ENCODE results near the gene PTPRD.

PTPRD gene

DNA sequence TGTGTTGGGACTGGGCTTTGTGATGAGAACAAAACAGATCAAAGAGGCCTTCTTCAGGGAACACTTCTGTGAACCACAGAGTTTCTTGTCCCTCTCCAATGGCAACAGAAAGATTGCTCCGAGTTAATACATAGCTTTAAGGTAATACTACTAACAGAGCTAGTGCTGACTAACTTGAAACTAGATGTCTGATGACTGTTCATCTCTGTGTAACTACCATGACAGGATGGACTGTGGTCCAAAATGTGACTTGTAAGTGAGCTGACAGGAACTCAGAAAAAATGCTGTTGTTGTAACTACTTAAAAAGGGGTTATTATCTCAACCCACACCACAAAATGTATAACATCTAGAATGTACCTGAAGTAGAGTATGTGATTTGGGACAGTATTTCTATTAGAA, 2183.0 kb downstream of the PTPRD start:
- no peaks in the 10 kb centered on the region for H3K4me1 ChIP-seq (ENCODE audit: control insufficient read depth, insufficient read depth, low read length)
- no peaks in the 10 kb centered on the region for H3K9me3 ChIP-seq (ENCODE audit: control insufficient read depth in 2 of 2, low read length in 2 of 2)
- no peak overlapping the region for H3K27ac ChIP-seq (ENCODE audit: low read length)
- no peak overlapping the region for H3K9ac ChIP-seq (ENCODE audit: low read length in 2 of 2)
- no peaks in the 10 kb centered on the region for H3K36me3 ChIP-seq (ENCODE audit: control insufficient read depth in 2 of 2, insufficient read depth in 2 of 2, low read length in 2 of 2)
- no peaks in the 10 kb centered on the region for H3K27me3 ChIP-seq (ENCODE audit: control insufficient read depth in 1 of 2, insufficient read depth in 2 of 2, low read length in 2 of 2)
- H3K4me3 ChIP-seq (ENCODE audit: low read length in 2 of 2): no peak overlapping the region

DNA sequence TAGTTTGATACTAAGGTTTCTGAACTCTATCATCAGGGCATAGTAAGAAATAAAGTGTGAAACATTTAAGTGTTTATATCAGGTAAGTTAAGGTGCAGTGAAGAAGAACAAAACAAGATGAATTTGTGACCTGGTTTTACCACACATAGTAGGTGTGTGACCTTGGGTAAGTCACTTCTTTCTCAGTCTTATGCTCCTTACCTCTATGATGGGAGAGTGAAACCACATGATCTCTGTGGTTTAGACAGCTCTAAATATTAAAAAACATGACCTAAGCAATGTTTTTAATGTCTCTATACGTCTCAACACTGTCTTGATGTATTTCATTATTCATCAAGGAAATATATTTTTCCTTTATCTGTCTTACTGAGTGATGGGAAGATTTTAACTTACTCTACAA, 2183.6 kb downstream of the PTPRD start:
- Histone ChIP-seq H3K36me3 (ENCODE audit: control insufficient read depth in 2 of 2, insufficient read depth in 2 of 2, low read length in 2 of 2) (no peaks in the 10 kb centered on the region), H3K27me3 (ENCODE audit: control insufficient read depth in 1 of 2, insufficient read depth in 2 of 2, low read length in 2 of 2) (no peaks in the 10 kb centered on the region), H3K27ac (ENCODE audit: low read length) (no peak overlapping the region), H3K4me3 (ENCODE audit: low read length in 2 of 2) (no peak overlapping the region), H3K9ac (ENCODE audit: low read length in 2 of 2) (no peak overlapping the region), H3K4me1 (ENCODE audit: control insufficient read depth, insufficient read depth, low read length) (no peaks in the 10 kb centered on the region), H3K9me3 (ENCODE audit: control insufficient read depth in 2 of 2, low read length in 2 of 2) (no peaks in the 10 kb centered on the region)

DNA sequence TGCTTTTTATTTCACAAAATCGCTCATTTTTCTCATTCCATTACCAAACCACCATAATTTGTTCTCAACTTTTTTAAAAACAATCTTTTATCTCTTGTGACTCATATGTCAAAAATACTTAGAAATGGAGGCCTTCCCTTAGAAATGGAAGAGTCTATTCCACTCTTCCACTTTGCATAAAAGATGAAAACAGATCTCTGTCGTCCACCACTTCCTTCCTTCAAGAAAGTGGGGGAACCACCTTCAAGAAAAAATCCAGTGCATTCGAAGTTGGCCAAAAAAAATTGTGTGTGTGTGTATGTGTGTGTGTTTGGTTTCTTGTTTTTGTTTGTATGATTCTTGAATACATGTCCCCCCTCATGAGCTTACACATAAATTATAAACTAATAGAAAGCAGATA, 2184.4 kb downstream of the PTPRD start:
- H3K27ac ChIP-seq (ENCODE audit: low read length): no peak overlapping the region

DNA sequence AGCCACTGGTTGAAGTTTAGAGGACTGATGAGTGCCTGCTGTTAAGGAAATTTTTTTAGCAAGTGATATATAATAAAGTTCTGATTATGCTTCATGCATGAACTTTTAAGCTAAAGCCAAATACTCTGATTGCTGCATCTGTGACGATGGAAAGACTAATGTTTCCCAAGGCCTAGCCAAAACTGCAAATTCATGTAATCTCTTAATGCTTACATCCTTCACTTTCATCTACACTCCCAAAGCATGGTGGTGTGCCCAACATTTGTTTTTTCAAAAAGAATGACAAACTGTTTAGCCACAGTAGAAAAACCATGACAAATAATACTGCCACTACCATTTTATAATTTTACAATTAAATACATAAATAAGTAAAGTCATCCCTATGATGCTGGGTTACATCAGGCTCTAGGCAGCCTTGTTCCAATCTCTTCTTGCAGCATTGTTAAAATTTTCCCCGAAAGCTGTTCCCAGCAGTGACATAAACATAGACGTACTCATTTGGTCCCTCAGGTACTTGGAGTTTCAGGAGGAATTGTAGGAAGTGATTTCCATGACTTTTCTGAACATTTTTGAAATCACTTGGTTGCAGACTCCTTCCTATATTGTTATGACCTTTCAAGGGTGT, 2187.9 kb downstream of the PTPRD start:
- Histone ChIP-seq H3K27me3 (ENCODE audit: control insufficient read depth in 1 of 2, insufficient read depth in 2 of 2, low read length in 2 of 2) (no peaks in the 10 kb centered on the region), H3K4me1 (ENCODE audit: control insufficient read depth, insufficient read depth, low read length) (no peaks in the 10 kb centered on the region), H3K27ac (ENCODE audit: low read length) (no peak overlapping the region), H3K4me3 (ENCODE audit: low read length in 2 of 2) (no peak overlapping the region), H3K9me3 (ENCODE audit: control insufficient read depth in 2 of 2, low read length in 2 of 2) (no peaks in the 10 kb centered on the region), H3K36me3 (ENCODE audit: control insufficient read depth in 2 of 2, insufficient read depth in 2 of 2, low read length in 2 of 2) (no peaks in the 10 kb centered on the region), H3K9ac (ENCODE audit: low read length in 2 of 2) (no peak overlapping the region)

More for the DNA sequence above, 2184.4 kb downstream of the PTPRD start:
- H3K36me3 ChIP-seq (ENCODE audit: control insufficient read depth in 2 of 2, insufficient read depth in 2 of 2, low read length in 2 of 2): no peaks in the 10 kb centered on the region
- no peaks in the 10 kb centered on the region for H3K4me1 ChIP-seq (ENCODE audit: control insufficient read depth, insufficient read depth, low read length)
- H3K27me3 ChIP-seq (ENCODE audit: control insufficient read depth in 1 of 2, insufficient read depth in 2 of 2, low read length in 2 of 2): no peaks in the 10 kb centered on the region
- H3K9ac ChIP-seq (ENCODE audit: low read length in 2 of 2): no peak overlapping the region
- H3K9me3 ChIP-seq (ENCODE audit: control insufficient read depth in 2 of 2, low read length in 2 of 2): no peaks in the 10 kb centered on the region
- H3K4me3 ChIP-seq (ENCODE audit: low read length in 2 of 2): no peak overlapping the region

DNA sequence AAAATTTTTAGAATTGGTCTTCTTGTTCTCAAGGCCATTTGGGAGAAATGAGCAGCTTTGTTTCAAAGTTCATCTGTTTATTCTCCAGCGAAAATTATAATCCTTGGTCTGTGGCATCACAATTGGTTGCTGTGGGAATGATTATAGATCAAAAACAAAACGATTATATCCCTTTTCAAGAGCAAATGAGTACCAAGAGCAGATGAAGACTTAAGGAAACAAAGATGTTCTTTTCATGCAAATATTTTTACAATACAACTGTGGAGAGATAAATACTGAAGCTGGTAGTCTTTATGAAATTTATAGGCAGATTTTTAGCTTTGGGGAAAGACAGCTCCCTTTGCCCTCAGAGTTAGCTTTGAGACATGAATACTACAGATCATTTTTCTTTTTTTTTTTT, 2192.4 kb downstream of the PTPRD start:
- Histone ChIP-seq H3K9me3 (ENCODE audit: control insufficient read depth in 2 of 2, low read length in 2 of 2) (no peaks in the 10 kb centered on the region), H3K36me3 (ENCODE audit: control insufficient read depth in 2 of 2, insufficient read depth in 2 of 2, low read length in 2 of 2) (no peaks in the 10 kb centered on the region), H3K9ac (ENCODE audit: low read length in 2 of 2) (no peak overlapping the region), H3K4me3 (ENCODE audit: low read length in 2 of 2) (no peak overlapping the region), H3K27ac (ENCODE audit: low read length) (no peak overlapping the region), H3K4me1 (ENCODE audit: control insufficient read depth, insufficient read depth, low read length) (no peaks in the 10 kb centered on the region), H3K27me3 (ENCODE audit: control insufficient read depth in 1 of 2, insufficient read depth in 2 of 2, low read length in 2 of 2) (no peaks in the 10 kb centered on the region)

DNA sequence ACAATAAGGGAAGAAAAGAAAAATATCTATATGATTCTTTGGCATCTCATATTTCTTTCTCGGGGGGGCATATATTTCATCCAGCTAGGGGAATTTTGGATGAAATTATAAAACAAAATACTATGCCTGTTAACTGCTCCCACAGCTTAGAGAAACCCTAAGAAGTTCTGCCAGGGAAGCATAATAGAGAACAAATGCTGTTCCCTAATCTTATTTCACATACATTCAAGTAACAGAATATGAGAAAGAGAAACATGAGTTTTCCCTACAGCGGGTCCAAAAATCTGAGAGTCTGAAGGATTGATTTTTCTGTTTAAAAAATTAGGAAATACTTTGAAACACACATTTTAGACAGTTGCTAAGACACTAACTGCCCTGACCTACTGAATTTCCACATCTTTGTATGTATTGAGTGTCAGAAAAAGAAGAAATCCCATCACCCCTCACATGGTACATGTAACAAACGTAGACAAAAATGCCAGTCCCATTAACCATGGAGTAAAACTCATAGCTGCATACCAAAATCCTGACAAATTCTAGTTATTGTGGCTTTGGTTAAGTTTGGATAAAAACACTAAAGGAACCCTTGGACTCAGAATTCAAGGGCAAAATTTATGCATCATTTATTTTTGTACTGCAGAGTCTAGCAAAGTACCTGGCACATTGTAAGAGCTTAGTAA, 2193.1 kb downstream of the PTPRD start:
- no peaks in the 10 kb centered on the region for H3K27me3 ChIP-seq (ENCODE audit: control insufficient read depth in 1 of 2, insufficient read depth in 2 of 2, low read length in 2 of 2)

DNA sequence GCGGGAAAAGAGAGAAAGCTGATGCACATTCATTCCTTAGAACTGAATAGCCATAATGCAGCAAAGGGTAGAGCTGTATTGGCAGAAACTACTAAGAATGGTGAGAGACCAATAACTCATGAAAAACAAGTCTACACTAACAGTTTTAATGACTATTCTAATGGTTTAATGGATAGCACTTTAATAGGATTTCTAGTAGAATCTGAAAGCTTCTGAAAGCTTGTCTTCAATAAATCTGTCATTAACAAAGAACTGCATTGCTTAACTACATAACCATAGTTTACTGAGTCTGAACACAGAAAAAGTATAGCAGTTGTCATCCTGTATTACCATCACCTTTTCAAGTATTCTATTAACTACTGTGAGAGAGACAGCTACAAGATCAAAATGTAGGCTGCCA, 2195.5 kb downstream of the PTPRD start:
- Histone ChIP-seq H3K9me3 (ENCODE audit: control insufficient read depth in 2 of 2, low read length in 2 of 2) (no peaks in the 10 kb centered on the region), H3K9ac (ENCODE audit: low read length in 2 of 2) (no peak overlapping the region), H3K36me3 (ENCODE audit: control insufficient read depth in 2 of 2, insufficient read depth in 2 of 2, low read length in 2 of 2) (no peaks in the 10 kb centered on the region), H3K27me3 (ENCODE audit: control insufficient read depth in 1 of 2, insufficient read depth in 2 of 2, low read length in 2 of 2) (no peaks in the 10 kb centered on the region), H3K27ac (ENCODE audit: low read length) (no peak overlapping the region), H3K4me3 (ENCODE audit: low read length in 2 of 2) (no peak overlapping the region), H3K4me1 (ENCODE audit: control insufficient read depth, insufficient read depth, low read length) (no peaks in the 10 kb centered on the region)

More for the DNA sequence above, 2193.1 kb downstream of the PTPRD start:
- no peak overlapping the region for H3K4me3 ChIP-seq (ENCODE audit: low read length in 2 of 2)
- no peak overlapping the region for H3K9ac ChIP-seq (ENCODE audit: low read length in 2 of 2)
- no peak overlapping the region for H3K27ac ChIP-seq (ENCODE audit: low read length)
- H3K9me3 ChIP-seq (ENCODE audit: control insufficient read depth in 2 of 2, low read length in 2 of 2): no peaks in the 10 kb centered on the region
- H3K36me3 ChIP-seq (ENCODE audit: control insufficient read depth in 2 of 2, insufficient read depth in 2 of 2, low read length in 2 of 2): no peaks in the 10 kb centered on the region
- no peaks in the 10 kb centered on the region for H3K4me1 ChIP-seq (ENCODE audit: control insufficient read depth, insufficient read depth, low read length)

DNA sequence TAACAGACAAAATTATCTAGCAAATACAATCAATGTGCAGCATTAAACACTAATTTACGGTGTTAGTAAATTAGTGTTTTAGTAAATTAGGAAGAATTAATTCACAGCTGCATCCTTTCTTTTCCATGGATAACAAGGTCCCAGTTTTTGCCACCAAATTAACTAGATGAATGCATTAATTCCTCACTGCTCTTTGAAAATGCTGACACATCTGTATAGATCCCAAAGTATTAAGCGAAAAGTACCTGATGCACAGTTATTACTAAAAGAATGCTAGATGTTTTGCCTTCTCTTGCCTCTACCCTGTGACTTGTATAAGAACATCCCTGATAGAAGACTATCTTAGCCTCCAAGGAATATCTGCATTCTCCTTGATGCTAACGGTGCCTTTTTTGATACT, 2200.5 kb downstream of the PTPRD start:
- Histone ChIP-seq H3K4me1 (ENCODE audit: control insufficient read depth, insufficient read depth, low read length) (no peaks in the 10 kb centered on the region), H3K27ac (ENCODE audit: low read length) (no peak overlapping the region), H3K9me3 (ENCODE audit: control insufficient read depth in 2 of 2, low read length in 2 of 2) (no peaks in the 10 kb centered on the region), H3K27me3 (ENCODE audit: control insufficient read depth in 1 of 2, insufficient read depth in 2 of 2, low read length in 2 of 2) (no peaks in the 10 kb centered on the region), H3K36me3 (ENCODE audit: control insufficient read depth in 2 of 2, insufficient read depth in 2 of 2, low read length in 2 of 2) (no peaks in the 10 kb centered on the region), H3K9ac (ENCODE audit: low read length in 2 of 2) (no peak overlapping the region), H3K4me3 (ENCODE audit: low read length in 2 of 2) (no peak overlapping the region)

DNA sequence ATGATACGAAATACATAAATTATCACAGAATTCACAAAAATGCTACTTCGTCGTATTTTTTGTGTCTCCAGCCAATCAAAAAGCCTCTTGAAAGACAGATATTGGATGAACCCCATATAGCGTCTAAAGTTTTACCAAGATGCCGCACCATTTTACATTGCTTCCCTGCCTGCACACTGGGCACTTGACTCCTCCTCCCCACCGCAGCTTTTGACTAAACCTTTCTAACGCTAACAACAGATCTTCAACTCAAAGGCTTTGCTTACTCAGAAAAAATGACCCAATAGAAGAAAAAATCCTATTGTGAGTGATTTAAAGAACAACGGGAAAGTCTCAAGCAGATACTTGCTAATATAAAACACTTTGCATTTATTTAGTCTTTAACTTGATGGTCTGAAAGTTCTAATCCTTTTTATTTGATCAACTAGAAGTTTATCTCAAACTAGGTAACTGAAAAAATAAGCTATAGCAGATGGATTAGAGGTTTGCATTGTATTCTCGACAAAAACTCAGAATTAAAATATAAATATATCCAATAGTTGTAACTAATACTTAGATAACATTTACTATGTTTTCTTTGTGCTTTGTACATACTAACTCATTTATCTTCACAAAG, 2204.1 kb downstream of the PTPRD start:
- Histone ChIP-seq H3K27ac (ENCODE audit: low read length) (no peak overlapping the region), H3K36me3 (ENCODE audit: control insufficient read depth in 2 of 2, insufficient read depth in 2 of 2, low read length in 2 of 2) (no peaks in the 10 kb centered on the region), H3K9me3 (ENCODE audit: control insufficient read depth in 2 of 2, low read length in 2 of 2) (no peaks in the 10 kb centered on the region), H3K4me1 (ENCODE audit: control insufficient read depth, insufficient read depth, low read length) (no peaks in the 10 kb centered on the region), H3K4me3 (ENCODE audit: low read length in 2 of 2) (no peak overlapping the region), H3K9ac (ENCODE audit: low read length in 2 of 2) (no peak overlapping the region), H3K27me3 (ENCODE audit: control insufficient read depth in 1 of 2, insufficient read depth in 2 of 2, low read length in 2 of 2) (no peaks in the 10 kb centered on the region)

DNA sequence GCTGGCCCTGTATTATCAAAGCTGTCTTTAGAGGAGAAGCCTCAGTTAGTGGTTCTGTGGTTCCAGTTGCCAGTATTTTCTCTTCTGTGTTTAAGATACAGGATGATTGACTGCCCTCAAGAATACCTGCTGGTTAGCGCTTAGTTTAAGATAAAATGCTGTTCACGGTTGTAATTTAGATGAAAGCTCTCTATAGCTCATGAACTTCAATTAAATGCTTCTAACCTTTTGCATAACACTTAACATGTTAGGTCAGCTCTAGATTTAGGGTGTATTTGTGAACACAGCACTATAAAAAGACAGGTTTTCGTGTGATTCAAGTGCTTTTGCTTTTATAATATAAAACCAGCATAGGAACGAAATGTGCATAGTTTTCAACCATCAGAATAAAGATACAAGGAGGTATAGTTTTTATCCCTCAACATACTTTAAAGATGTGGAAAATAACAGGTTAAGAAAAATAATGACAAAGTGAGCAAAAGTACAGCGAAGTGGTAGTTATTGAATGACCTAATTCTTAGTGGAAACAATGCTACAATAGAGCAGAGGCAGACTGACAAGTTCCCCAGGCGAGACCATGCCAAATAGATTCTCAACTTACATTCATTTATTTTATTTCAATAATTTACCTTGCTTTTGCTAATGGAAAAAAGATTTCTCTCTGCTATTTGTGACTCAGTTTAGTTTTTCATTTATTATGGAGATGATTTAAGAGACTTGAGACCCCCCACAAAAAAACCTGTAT, 2210.7 kb downstream of the PTPRD start:
- no peaks in the 10 kb centered on the region for H3K9me3 ChIP-seq (ENCODE audit: control insufficient read depth in 2 of 2, low read length in 2 of 2)
- H3K27me3 ChIP-seq (ENCODE audit: control insufficient read depth in 1 of 2, insufficient read depth in 2 of 2, low read length in 2 of 2): no peaks in the 10 kb centered on the region
- H3K4me3 ChIP-seq (ENCODE audit: low read length in 2 of 2): no peak overlapping the region
- no peaks in the 10 kb centered on the region for H3K4me1 ChIP-seq (ENCODE audit: control insufficient read depth, insufficient read depth, low read length)
- no peaks in the 10 kb centered on the region for H3K36me3 ChIP-seq (ENCODE audit: control insufficient read depth in 2 of 2, insufficient read depth in 2 of 2, low read length in 2 of 2)
- no peak overlapping the region for H3K9ac ChIP-seq (ENCODE audit: low read length in 2 of 2)
- H3K27ac ChIP-seq (ENCODE audit: low read length): no peak overlapping the region
